Suppressor macrophage treated with lipopolysaccharide for 4 hours (primary cell): ENCODE measurements around the gene ZNF609.
A peak's percentile ranks its signal among the peaks of the same experiment; 100 is the strongest.
"Not testable (repeated sequence)": the region's sequence is repeated elsewhere in the genome, so short reads cannot be mapped to it uniquely, and the experiment has no call there.

Experiments
- DNase-seq: peaks from one replicate; pipeline ENCODE4 v3.0.0-alpha.2; 2020

ZNF609 gene

DNA sequence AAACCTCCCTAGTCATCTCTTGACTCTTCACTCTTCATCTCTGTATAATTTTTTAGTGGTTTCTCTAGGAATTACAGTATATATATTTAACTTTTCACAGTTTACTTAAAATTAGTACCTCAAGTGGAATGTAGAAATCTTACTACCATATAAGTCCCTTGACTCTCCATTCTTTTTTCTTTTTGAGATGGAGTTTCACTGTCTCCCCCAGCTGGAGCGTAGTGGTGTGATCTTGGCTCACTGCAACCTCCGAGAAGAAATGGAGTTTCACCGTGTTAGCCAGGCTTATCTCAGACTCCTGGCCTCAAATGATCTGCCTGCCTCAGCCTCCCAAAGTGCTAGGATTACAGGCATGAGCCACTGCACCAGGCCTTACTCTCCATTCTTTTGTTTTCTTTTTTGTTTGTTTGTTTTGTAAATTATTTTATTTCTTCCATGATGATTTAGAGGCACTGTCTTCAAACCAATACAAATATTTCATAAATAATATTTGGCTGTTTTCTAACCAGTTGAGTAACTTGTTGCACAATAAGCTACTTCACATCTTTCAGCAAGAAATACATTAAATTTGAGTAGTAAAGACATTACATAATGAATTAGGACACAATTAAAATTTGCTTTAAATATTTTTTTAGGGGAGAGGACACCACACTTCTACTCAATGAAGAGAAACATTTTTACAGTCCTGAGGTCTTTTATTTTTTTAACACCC lies 170.2 kb downstream of the ZNF609 start:
- no peak for DNase-seq

- DNase-seq: not testable (repeated sequence)
Observed at GRCh38 chr15:64632639-64633038, 172.3 kb downstream of the ZNF609 start.

DNA sequence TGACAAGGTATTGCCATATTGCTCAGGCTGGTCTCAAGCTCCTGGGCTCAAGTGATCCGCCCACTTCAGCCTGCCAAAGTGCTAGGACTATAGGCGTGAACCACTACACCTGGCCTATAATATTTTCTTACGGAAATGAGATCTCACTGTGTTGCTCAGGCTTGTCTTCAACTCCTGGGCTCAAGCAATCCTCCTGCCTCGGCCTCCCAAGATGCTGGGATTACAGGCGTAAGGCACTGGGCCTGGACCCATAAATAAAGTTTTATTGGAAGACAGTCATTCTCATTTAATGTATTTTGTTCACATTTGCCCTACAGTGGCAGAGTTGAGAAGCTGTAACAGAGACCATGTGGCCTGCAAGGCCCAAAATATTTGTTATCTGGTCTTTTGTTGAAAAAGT lies 173.0 kb downstream of the ZNF609 start:
- DNase-seq: no peak

GRCh38 chr15:64634027-64634426 lies 173.6 kb downstream of the ZNF609 start:
- no peak for DNase-seq

GRCh38 chr15:64634576-64635498 lies 174.5 kb downstream of the ZNF609 start:
- DNase-seq: no peak

GRCh38 chr15:64635499-64636495 lies 175.4 kb downstream of the ZNF609 start:
- DNase-seq: peak; percentile 57

GRCh38 chr15:64636556-64636955 lies 176.2 kb downstream of the ZNF609 start:
- no peak for DNase-seq

DNA sequence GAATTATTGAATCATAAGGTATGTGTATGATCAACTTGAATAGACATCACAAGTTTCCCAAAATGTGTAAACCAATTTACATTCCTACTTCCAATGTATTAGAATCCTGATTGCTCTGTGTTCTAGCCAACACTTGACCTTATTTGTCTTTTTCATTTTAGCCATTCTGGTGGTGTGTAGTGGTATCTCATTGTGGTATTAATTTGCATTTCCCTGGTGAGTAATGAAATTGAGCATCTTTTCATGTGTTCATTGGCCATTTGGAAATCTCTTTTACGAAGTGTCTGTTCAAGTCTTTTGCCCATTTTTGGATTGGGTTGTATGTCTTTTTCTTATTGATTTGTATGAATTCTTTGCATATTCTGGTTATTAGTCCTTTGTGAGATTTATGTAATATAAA lies 177.0 kb downstream of the ZNF609 start:
- DNase-seq: no peak

- peak; percentile 74 for DNase-seq
Observed at GRCh38 chr15:64639744-64640143, 179.4 kb downstream of the ZNF609 start.

DNA sequence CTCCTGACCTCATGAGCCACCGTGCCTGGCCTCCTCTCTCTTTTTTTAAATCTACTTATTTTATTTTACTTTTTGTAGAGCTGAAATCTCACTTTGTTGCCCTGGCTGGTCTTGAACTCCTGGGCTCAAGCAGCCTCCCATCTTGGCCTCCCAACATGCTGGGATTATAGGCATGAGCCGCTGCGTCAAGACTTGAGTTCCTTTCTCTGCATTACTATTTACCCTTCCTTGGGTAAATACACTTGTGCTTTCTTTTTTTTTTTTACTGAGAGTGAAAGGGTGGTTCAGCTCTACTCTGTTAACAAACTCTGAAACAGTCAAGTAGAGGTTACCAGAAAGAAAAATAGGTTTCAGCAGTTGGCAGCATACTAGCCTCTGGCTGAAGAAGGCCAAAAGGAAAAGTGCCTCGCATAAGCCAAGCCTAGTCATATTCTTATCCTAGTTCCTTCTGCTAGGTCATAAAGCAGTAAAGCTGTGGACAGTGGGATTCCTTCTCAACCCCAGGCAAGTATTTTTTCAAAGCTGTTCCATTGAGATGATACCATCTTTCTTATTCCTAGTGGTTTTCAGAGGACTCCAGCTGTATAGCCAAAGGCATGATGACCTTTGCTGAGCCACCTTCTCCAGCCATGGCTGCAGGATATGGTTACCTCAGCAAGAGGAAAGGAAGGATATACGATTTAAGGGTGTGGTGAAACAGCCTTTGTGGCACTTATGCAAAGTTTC lies 179.9 kb downstream of the ZNF609 start:
- peak; percentile 16 for DNase-seq

GRCh38 chr15:64642875-64643274 lies 182.5 kb downstream of the ZNF609 start:
- no peak for DNase-seq

- DNase-seq: no peak
Observed at GRCh38 chr15:64643685-64644084, 183.3 kb downstream of the ZNF609 start.

DNA sequence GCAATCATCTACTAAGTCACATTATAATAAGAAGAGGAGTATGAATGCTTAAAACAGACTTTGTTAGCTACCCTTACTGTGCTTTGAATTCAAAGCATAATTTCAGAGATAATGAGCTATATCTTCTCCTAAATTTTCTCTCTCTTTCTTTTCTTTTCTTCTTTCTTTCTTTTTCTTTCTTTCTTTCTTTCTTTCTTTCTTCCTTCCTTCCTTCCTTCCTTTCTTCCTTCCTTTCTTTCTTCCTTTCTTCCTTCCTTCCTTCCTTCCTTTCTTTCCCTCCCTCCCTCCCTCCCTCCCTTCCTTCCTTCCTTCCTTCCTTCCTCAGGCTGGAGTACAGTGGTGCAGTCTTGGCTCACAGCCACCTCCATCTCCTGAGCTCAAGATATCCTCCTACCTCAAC lies 184.4 kb downstream of the ZNF609 start:
- DNase-seq: not testable (repeated sequence)

- no peak for DNase-seq
Observed at GRCh38 chr15:64645995-64646394, 185.6 kb downstream of the ZNF609 start.

DNA sequence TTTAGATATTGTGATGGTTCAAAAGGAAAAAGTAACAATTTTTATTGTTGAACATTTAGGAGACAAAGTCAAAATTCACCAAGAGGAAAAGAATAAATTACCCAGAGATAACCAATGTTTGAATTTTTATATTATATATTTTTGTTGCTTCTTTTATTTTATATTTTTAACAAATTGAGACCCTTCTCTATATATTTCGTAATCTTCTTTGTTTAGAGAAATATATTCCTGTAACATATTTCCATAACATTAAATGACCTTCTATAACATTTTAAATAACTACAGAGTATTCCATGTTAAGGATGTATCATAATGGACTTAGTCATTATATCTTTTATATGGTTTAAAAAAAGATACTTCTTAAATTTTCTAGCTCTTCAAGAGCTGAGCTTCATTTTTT lies 187.0 kb downstream of the ZNF609 start:
- DNase-seq: no peak

- no peak for DNase-seq
Observed at GRCh38 chr15:64650552-64650951, 190.2 kb downstream of the ZNF609 start.

- no peak for DNase-seq
Observed at GRCh38 chr15:64651601-64652191, 191.3 kb downstream of the ZNF609 start.

GRCh38 chr15:64653757-64654156 lies 193.4 kb downstream of the ZNF609 start:
- DNase-seq: peak; percentile 14

DNA sequence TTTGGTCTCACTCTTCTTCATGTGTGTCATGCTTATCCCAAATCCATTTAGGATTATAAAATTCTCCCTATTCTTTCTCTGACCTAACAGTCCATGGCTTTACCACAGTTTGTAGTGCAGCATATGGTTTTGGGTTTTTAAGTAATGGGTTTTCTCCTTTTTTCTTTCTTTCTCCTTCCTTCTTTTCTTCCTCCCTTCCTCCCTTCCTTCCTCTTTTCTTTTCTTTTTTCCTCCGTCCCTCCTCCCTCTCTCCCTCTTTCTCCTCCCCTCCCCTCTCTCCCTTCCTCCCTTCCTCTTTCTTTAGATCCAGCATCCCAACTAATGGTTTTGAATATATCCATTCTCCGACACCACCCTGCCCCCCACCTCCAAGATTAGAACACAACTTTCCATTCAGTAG lies 196.1 kb downstream of the ZNF609 start:
- DNase-seq: no peak

GRCh38 chr15:64665179-64665578 lies 204.8 kb downstream of the ZNF609 start:
- DNase-seq: no peak

- DNase-seq: no peak
Observed at GRCh38 chr15:64667736-64668161, 207.4 kb downstream of the ZNF609 start.

DNA sequence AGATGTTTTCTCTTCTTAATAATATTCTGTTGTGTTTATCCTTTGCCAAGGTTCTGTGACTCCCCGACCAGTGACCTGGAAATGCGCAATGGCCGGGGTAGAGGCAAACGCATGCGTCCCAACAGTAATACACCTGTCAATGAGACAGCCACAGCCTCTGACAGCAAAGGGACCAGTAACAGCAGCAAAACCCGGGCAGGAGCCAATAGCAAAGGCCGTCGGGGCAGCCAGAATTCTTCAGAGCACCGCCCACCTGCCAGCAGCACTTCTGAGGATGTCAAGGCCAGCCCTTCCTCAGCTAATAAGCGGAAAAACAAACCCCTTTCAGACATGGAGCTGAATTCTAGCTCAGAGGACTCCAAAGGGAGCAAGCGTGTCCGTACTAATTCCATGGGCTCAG lies 213.5 kb downstream of the ZNF609 start:
- DNase-seq: no peak
